ENCODE measurements around the gene RNF141. TPM values are rescaled to one million over a fixed set of nuclear protein-coding genes. Genes with fewer than 3 reads are reported as not detected.

RNF141 gene
- total RNA-seq, 1 donor from 2014 or later = 12.4 TPM

- Mint-ChIP-seq H3K4me1 (ENCODE audit: low read depth) (peaks cover 5% of the 10 kb centered on the region), H3K27ac (no peak overlapping the region), H3K4me3 (no peak overlapping the region), H3K36me3 (ENCODE audit: low read depth) (peaks cover 30% of the 10 kb centered on the region), H3K9me3 (no peaks in the 10 kb centered on the region), H3K27me3 (ENCODE audit: insufficient read depth) (no peaks in the 10 kb centered on the region)
- intact Hi-C loops (cut with micrococcal nuclease) = no loop called here
- DNase-seq (ENCODE audit: low spot score) = no peak
Observed at GRCh38 chr11:10498426-10499250, 42.3 kb downstream of the RNF141 start.

- H3K4me3 Mint-ChIP-seq = no peak overlapping the region
- no peaks in the 10 kb centered on the region for H3K27me3 Mint-ChIP-seq (ENCODE audit: insufficient read depth)
- peaks cover 5% of the 10 kb centered on the region for H3K4me1 Mint-ChIP-seq (ENCODE audit: low read depth)
- H3K27ac Mint-ChIP-seq = no peak overlapping the region
- H3K9me3 Mint-ChIP-seq = no peaks in the 10 kb centered on the region
- intact Hi-C loops (cut with micrococcal nuclease) = no loop called here
- no peak for DNase-seq (ENCODE audit: low spot score)
- H3K36me3 Mint-ChIP-seq (ENCODE audit: low read depth) = peaks cover 28% of the 10 kb centered on the region
Observed at GRCh38 chr11:10498022-10498400, 43.0 kb downstream of the RNF141 start.

- no peak overlapping the region for H3K27ac Mint-ChIP-seq
- H3K4me3 Mint-ChIP-seq = no peak overlapping the region
- no peaks in the 10 kb centered on the region for H3K27me3 Mint-ChIP-seq (ENCODE audit: insufficient read depth)
- H3K4me1 Mint-ChIP-seq (ENCODE audit: low read depth) = peaks cover 5% of the 10 kb centered on the region
- peaks cover 30% of the 10 kb centered on the region for H3K36me3 Mint-ChIP-seq (ENCODE audit: low read depth)
- intact Hi-C loops (cut with micrococcal nuclease) = no loop called here
- H3K9me3 Mint-ChIP-seq = no peaks in the 10 kb centered on the region
- no peak for DNase-seq (ENCODE audit: low spot score)
Observed at GRCh38 chr11:10497371-10498021, 43.5 kb downstream of the RNF141 start.

GRCh38 chr11:10496296-10496936 lies 44.6 kb downstream of the RNF141 start:
- peaks cover 5% of the 10 kb centered on the region for H3K4me1 Mint-ChIP-seq (ENCODE audit: low read depth)
- peaks cover 34% of the 10 kb centered on the region for H3K36me3 Mint-ChIP-seq (ENCODE audit: low read depth)
- H3K9me3 Mint-ChIP-seq = no peaks in the 10 kb centered on the region
- H3K27ac Mint-ChIP-seq = peak overlapping the region; percentile 26
- no peaks in the 10 kb centered on the region for H3K27me3 Mint-ChIP-seq (ENCODE audit: insufficient read depth)
- no peak overlapping the region for H3K4me3 Mint-ChIP-seq
- intact Hi-C loops (cut with micrococcal nuclease) = no loop called here
- DNase-seq (ENCODE audit: low spot score) = no peak

GRCh38 chr11:10495464-10495786 lies 45.6 kb downstream of the RNF141 start:
- H3K27ac Mint-ChIP-seq = no peak overlapping the region
- no peaks in the 10 kb centered on the region for H3K27me3 Mint-ChIP-seq (ENCODE audit: insufficient read depth)
- no peak for DNase-seq (ENCODE audit: low spot score)
- H3K4me1 Mint-ChIP-seq (ENCODE audit: low read depth) = peaks cover 4% of the 10 kb centered on the region
- no peak overlapping the region for H3K4me3 Mint-ChIP-seq
- peaks cover 34% of the 10 kb centered on the region for H3K36me3 Mint-ChIP-seq (ENCODE audit: low read depth)
- no peaks in the 10 kb centered on the region for H3K9me3 Mint-ChIP-seq
- intact Hi-C loops (cut with micrococcal nuclease) = no loop called here

- Mint-ChIP-seq H3K36me3 (ENCODE audit: low read depth) (peaks cover 28% of the 10 kb centered on the region), H3K9me3 (no peaks in the 10 kb centered on the region), H3K27me3 (ENCODE audit: insufficient read depth) (no peaks in the 10 kb centered on the region), H3K27ac (no peak overlapping the region), H3K4me1 (ENCODE audit: low read depth) (peaks cover 6% of the 10 kb centered on the region), H3K4me3 (no peak overlapping the region)
- intact Hi-C loops (cut with micrococcal nuclease) = no loop called here
- no peak for DNase-seq (ENCODE audit: low spot score)
Observed at GRCh38 chr11:10494636-10495463, 46.1 kb downstream of the RNF141 start.

GRCh38 chr11:10493041-10493663 lies 47.8 kb downstream of the RNF141 start:
- no peak overlapping the region for H3K4me3 Mint-ChIP-seq
- no peaks in the 10 kb centered on the region for H3K9me3 Mint-ChIP-seq
- peaks cover 19% of the 10 kb centered on the region for H3K4me1 Mint-ChIP-seq (ENCODE audit: low read depth)
- no peak overlapping the region for H3K27ac Mint-ChIP-seq
- no peak for DNase-seq (ENCODE audit: low spot score)
- H3K27me3 Mint-ChIP-seq (ENCODE audit: insufficient read depth) = no peaks in the 10 kb centered on the region
- peaks cover 29% of the 10 kb centered on the region for H3K36me3 Mint-ChIP-seq (ENCODE audit: low read depth)
- intact Hi-C loops (cut with micrococcal nuclease) = no loop called here

- no peak for DNase-seq (ENCODE audit: low spot score)
- H3K4me3 Mint-ChIP-seq = no peak overlapping the region
- intact Hi-C loops (cut with micrococcal nuclease) = no loop called here
- H3K27me3 Mint-ChIP-seq (ENCODE audit: insufficient read depth) = no peaks in the 10 kb centered on the region
- no peaks in the 10 kb centered on the region for H3K9me3 Mint-ChIP-seq
- peaks cover 26% of the 10 kb centered on the region for H3K4me1 Mint-ChIP-seq (ENCODE audit: low read depth)
- H3K36me3 Mint-ChIP-seq (ENCODE audit: low read depth) = peaks cover 30% of the 10 kb centered on the region
- H3K27ac Mint-ChIP-seq = no peak overlapping the region
Observed at GRCh38 chr11:10492084-10492483, 48.9 kb downstream of the RNF141 start.

GRCh38 chr11:10490398-10491241 lies 50.4 kb downstream of the RNF141 start:
- Mint-ChIP-seq H3K9me3 (no peaks in the 10 kb centered on the region), H3K27ac (no peak overlapping the region), H3K36me3 (ENCODE audit: low read depth) (peaks cover 33% of the 10 kb centered on the region), H3K4me3 (no peak overlapping the region), H3K27me3 (ENCODE audit: insufficient read depth) (no peaks in the 10 kb centered on the region), H3K4me1 (ENCODE audit: low read depth) (peaks cover 26% of the 10 kb centered on the region)
- DNase-seq (ENCODE audit: low spot score) = no peak
- intact Hi-C loops (cut with micrococcal nuclease) = no loop called here

- Mint-ChIP-seq H3K9me3 (no peaks in the 10 kb centered on the region), H3K4me3 (no peak overlapping the region), H3K27ac (no peak overlapping the region), H3K36me3 (ENCODE audit: low read depth) (peaks cover 33% of the 10 kb centered on the region), H3K4me1 (ENCODE audit: low read depth) (peaks cover 26% of the 10 kb centered on the region), H3K27me3 (ENCODE audit: insufficient read depth) (no peaks in the 10 kb centered on the region)
- DNase-seq (ENCODE audit: low spot score) = no peak
- intact Hi-C loops (cut with micrococcal nuclease) = no loop called here
Observed at GRCh38 chr11:10490032-10490397, 51.0 kb downstream of the RNF141 start.

GRCh38 chr11:10488934-10489691 lies 51.9 kb downstream of the RNF141 start:
- peaks cover 29% of the 10 kb centered on the region for H3K36me3 Mint-ChIP-seq (ENCODE audit: low read depth)
- no peak overlapping the region for H3K4me3 Mint-ChIP-seq
- no peak overlapping the region for H3K27ac Mint-ChIP-seq
- no peak for DNase-seq (ENCODE audit: low spot score)
- no peaks in the 10 kb centered on the region for H3K27me3 Mint-ChIP-seq (ENCODE audit: insufficient read depth)
- H3K4me1 Mint-ChIP-seq (ENCODE audit: low read depth) = peaks cover 26% of the 10 kb centered on the region
- no peaks in the 10 kb centered on the region for H3K9me3 Mint-ChIP-seq
- intact Hi-C loops (cut with micrococcal nuclease) = no loop called here
